Activated CD8-positive, alpha-beta T cell treated with anti-CD3 and anti-CD28 coated beads for 36 hours (primary cell): Measurements from ENCODE around the gene CTNNA3. TPM values are rescaled to one million over a fixed set of nuclear protein-coding genes. Genes with fewer than 3 reads are reported as not detected.
"Not testable (repeated sequence)": the region's sequence is repeated elsewhere in the genome, so short reads cannot be mapped to it uniquely, and the experiment has no call there.

Experiments
- ATAC-seq: fragments of 200-7000 bp; cut with Tn5 transposase; one replicate; pipeline ENCODE4 v1.10.0; 2021; ENCODE audit warnings: mild to moderate bottlenecking, moderate library complexity
- CTCF ChIA-PET: fragments of 350-600 bp; sonication (Branson Sonifier 250); formaldehyde crosslinking; loops from one replicate; lab custom pipeline; 2021; ENCODE audit warnings: antibody characterized with exemption; lab: Charles Lee
- POLR2A ChIA-PET: fragments of 350-600 bp; sonication (Branson Sonifier 250); formaldehyde crosslinking; loops from one replicate; lab custom pipeline; 2021; ENCODE audit warnings: antibody characterized with exemption; lab: Charles Lee
- DNase-seq: peaks from one replicate; pipeline ENCODE4 v3.0.0-alpha.2; 2020
- H3K27ac Mint-ChIP-seq: one replicate; pipeline ENCODE4 v1.8.0; 2021; ENCODE audit warnings: mild to moderate bottlenecking, mixed read lengths
- H3K27me3 Mint-ChIP-seq: one replicate; pipeline ENCODE4 v1.8.0; 2021; ENCODE audit warnings: mixed read lengths
- H3K36me3 Mint-ChIP-seq: one replicate; pipeline ENCODE4 v1.8.0; 2021; ENCODE audit warnings: low read depth, mixed read lengths
- H3K4me1 Mint-ChIP-seq: one replicate; pipeline ENCODE4 v1.8.0; 2021; ENCODE audit warnings: low read depth, mixed read lengths
- H3K4me3 Mint-ChIP-seq: one replicate; pipeline ENCODE4 v1.8.0; 2021; ENCODE audit warnings: mild to moderate bottlenecking, moderate library complexity, mixed read lengths
- H3K9me3 Mint-ChIP-seq: one replicate; pipeline ENCODE4 v1.8.0; 2021; ENCODE audit warnings: mixed read lengths
- CTCF ChIP-seq: fragments of 200-600 bp; IDR thresholded peaks from one replicate; pipeline ENCODE4 v1.8.0; 2022; ENCODE audit warnings: antibody characterized with exemption, mild to moderate bottlenecking
- intact Hi-C: fragments of 100-400 bp; cut with micrococcal nuclease; formaldehyde crosslinking; loops from one replicate; pipeline ENCODE4 v1.10.0; 2022
- total RNA-seq, 2 experiments: library from RNA; stranded (reverse); gene quantifications; one replicate each; pipeline ENCODE4 v1.2.3, GENCODE V29; 2021

Gene CTNNA3
- total RNA-seq, 2 experiments from 2014 or later, result not detected

DNA sequence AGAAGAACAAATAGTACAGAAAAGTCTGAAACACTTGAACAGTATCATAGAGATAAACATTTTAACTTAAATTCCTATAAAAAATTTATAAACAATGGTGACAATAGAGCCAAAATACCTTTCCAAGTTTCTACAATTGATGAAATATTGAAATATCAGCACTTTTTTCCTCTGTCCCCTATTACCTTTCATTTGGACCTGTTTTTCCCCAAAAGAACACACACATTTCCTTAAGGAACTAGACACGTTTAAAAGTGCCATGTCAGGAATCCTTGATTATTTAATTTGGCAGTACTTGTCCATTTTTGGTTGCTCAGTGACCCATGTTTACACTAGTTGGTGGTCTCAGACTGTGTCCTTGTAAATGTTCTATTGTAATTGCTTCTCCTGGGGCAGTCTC lies 162.6 kb downstream of the CTNNA3 start:
- DNase-seq (no peak), ATAC-seq (no peak)
- H3K9me3 Mint-ChIP-seq, result no peaks in the 10 kb centered on the region
- H3K27me3 Mint-ChIP-seq, result peaks cover 9% of the 10 kb centered on the region
- POLR2A ChIA-PET, result no interaction called here
- H3K4me1 Mint-ChIP-seq, result peaks cover 8% of the 10 kb centered on the region
- intact Hi-C loops, result no loop called here
- CTCF ChIA-PET, result no interaction called here
- no peaks in the 10 kb centered on the region for H3K36me3 Mint-ChIP-seq
- no peak overlapping the region for H3K4me3 Mint-ChIP-seq
- H3K27ac Mint-ChIP-seq, result no peak overlapping the region
- TF ChIP-seq CTCF, result no peak

DNA sequence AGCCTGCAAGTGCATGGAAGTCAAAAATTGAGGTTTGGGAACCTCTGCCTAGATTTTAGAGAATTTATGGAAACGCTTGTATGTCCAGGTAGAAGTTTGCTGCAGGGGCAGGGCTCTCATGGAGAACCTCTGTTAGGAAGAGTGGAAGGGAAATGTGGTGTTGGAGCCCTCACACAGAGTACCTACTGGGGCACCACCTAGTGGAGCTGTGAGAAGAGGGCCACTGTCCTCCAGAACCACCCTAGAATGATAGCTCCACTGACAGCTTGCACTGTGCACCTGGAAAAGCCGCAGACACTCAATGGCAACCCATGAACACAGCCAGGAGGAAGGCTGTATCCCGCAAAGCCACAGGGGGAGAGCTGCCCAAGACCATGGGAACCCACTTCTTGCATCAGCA lies 165.0 kb downstream of the CTNNA3 start:
- H3K4me3 Mint-ChIP-seq, H3K9me3 Mint-ChIP-seq, ATAC-seq, H3K27ac Mint-ChIP-seq, H3K36me3 Mint-ChIP-seq, H3K4me1 Mint-ChIP-seq, intact Hi-C loops, POLR2A ChIA-PET, DNase-seq: not testable (repeated sequence)
- peaks cover 11% of the 10 kb centered on the region for H3K27me3 Mint-ChIP-seq
- CTCF ChIA-PET, result interaction anchor here (0.8 to 2.2 kb wide), 2 partner anchors 9 to 10 kb away, joined by 3 to 8 read pairs; no protein-coding TSS in a partner anchor

- intact Hi-C loops, result no loop called here
- no peaks in the 10 kb centered on the region for H3K4me1 Mint-ChIP-seq
- peaks cover 7% of the 10 kb centered on the region for H3K27me3 Mint-ChIP-seq
- no peak for ATAC-seq
- no peak overlapping the region for H3K4me3 Mint-ChIP-seq
- DNase-seq, result no peak
- no peak overlapping the region for H3K27ac Mint-ChIP-seq
- no peaks in the 10 kb centered on the region for H3K36me3 Mint-ChIP-seq
- H3K9me3 Mint-ChIP-seq, result no peaks in the 10 kb centered on the region
- POLR2A ChIA-PET, result no interaction called here
- TF ChIP-seq CTCF, result no peak
- CTCF ChIA-PET, result no interaction called here
Observed at GRCh38 chr10:67527351-67527750, 168.6 kb downstream of the CTNNA3 start.

GRCh38 chr10:67521546-67521945 lies 174.4 kb downstream of the CTNNA3 start:
- ATAC-seq (no peak), DNase-seq (no peak)
- peaks cover 4% of the 10 kb centered on the region for H3K27me3 Mint-ChIP-seq
- POLR2A ChIA-PET, result no interaction called here
- H3K4me1 Mint-ChIP-seq, result peaks cover 1% of the 10 kb centered on the region
- H3K4me3 Mint-ChIP-seq, result no peak overlapping the region
- CTCF ChIA-PET, result interaction anchor here (0.8 to 1.5 kb wide), 8 partner anchors 10 to 176 kb away, joined by 3 to 8 read pairs (median 4); no protein-coding TSS in a partner anchor
- H3K9me3 Mint-ChIP-seq, result no peaks in the 10 kb centered on the region
- no peak overlapping the region for H3K27ac Mint-ChIP-seq
- intact Hi-C loops, result no loop called here
- H3K36me3 Mint-ChIP-seq, result no peaks in the 10 kb centered on the region
- TF ChIP-seq CTCF, result no peak

GRCh38 chr10:67520924-67521520 lies 175.0 kb downstream of the CTNNA3 start:
- ChIA-PET POLR2A (no interaction called here), CTCF (interaction anchor here (0.8 to 1.5 kb wide), 7 partner anchors 11 to 176 kb away, joined by 3 to 8 read pairs (median 4); no protein-coding TSS in a partner anchor)
- peak; percentile 40 for DNase-seq
- peak; percentile 55 for ATAC-seq
- TF ChIP-seq CTCF, result peak; percentile 84
- Mint-ChIP-seq H3K27me3 (peaks cover 5% of the 10 kb centered on the region), H3K27ac (no peak overlapping the region), H3K36me3 (no peaks in the 10 kb centered on the region), H3K9me3 (no peaks in the 10 kb centered on the region), H3K4me3 (no peak overlapping the region), H3K4me1 (peaks cover 1% of the 10 kb centered on the region)
- intact Hi-C loops, result no loop called here
